ENCODE results near the gene KRT2.

GRCh38 chr12:52648012-52648550, 3.9 kb downstream of the KRT2 start:
- TF ChIP-seq CTCF (IDR thresholded peaks at IDR 0.05) (no peak), POLR2A (IDR thresholded peaks at IDR 0.05) (no peak)

All from body of pancreas (tissue), 4 donors.